Activated naive CD4-positive, alpha-beta T cell treated with anti-CD3 and anti-CD28 coated beads, Interleukin-2, amount 50 U/mL, for 72 hours (primary cell): ENCODE measurements around the gene NR1D2. TPM values are rescaled to one million over a fixed set of nuclear protein-coding genes. Genes with fewer than 3 reads are reported as not detected.
A peak's percentile ranks its signal among the peaks of the same experiment; 100 is the strongest.
"Not testable (repeated sequence)": the region's sequence is repeated elsewhere in the genome, so short reads cannot be mapped to it uniquely, and the experiment has no call there.

Experiments used
- ATAC-seq, 2 donors: fragments of 150-1000 bp; cut with Tn5 transposase; 2 replicates each; pipeline ENCODE4 v1.10.0; 2021; ENCODE audit warnings: mild to moderate bottlenecking in 2 of 2, moderate library complexity in 2 of 2
- DNase-seq, 2 donors: peaks; one replicate each; pipeline ENCODE4 v3.0.0; 2021 to 2022; ENCODE audit warnings: low spot score in 2 of 2
- H3K27ac Mint-ChIP-seq, 2 donors: one replicate each; pipeline ENCODE4 v1.8.0; 2022; ENCODE audit warnings: mild to moderate bottlenecking in 2 of 2, mixed read lengths in 2 of 2
- H3K36me3 Mint-ChIP-seq, 2 donors: one replicate each; pipeline ENCODE4 v1.8.0; 2022; ENCODE audit warnings: mixed read lengths in 2 of 2
- H3K9me3 Mint-ChIP-seq, 2 donors: one replicate each; pipeline ENCODE4 v1.8.0; 2022; ENCODE audit warnings: mixed read lengths in 2 of 2
- total RNA-seq, 2 donors: library from RNA; stranded (reverse); gene quantifications; one replicate each; pipeline ENCODE4 v1.2.3, GENCODE V29; 2022

The NR1D2 gene
- total RNA-seq: 10 to 100 TPM in 1 of 2 donors, 1 to 10 TPM in 1; 2.1 to 32.7 TPM

- Mint-ChIP-seq H3K9me3 (no peaks in the 10 kb centered on the region), H3K27ac (peak within 1 kb of the TSS; percentile 81 to 87), H3K36me3 (peaks cover 0 to 4% of the 10 kb centered on the region in 2 donors)
- peak; percentile 76 to 83 for DNase-seq
- peak; percentile 64 to 68 for ATAC-seq
Measured at GRCh38 chr3:23944861-23945662, at the start of gene NR1D2. Gene NR1D2 (plus strand): TSS chr3:23945286. CDS start chr3:23945579, 293 bp downstream.

- peak overlapping the region in 1 of 2 donors; percentile 17 for H3K27ac Mint-ChIP-seq
- peaks cover 22 to 30% of the 10 kb centered on the region in 2 donors for H3K36me3 Mint-ChIP-seq
- DNase-seq (no peak), ATAC-seq (no peak)
- no peaks in the 10 kb centered on the region for H3K9me3 Mint-ChIP-seq
Measured at GRCh38 chr3:23900744-23901143, 44.3 kb upstream of the NR1D2 start.

GRCh38 chr3:23904545-23904944 lies 40.5 kb upstream of the NR1D2 start:
- H3K9me3 Mint-ChIP-seq: no peaks in the 10 kb centered on the region

GRCh38 chr3:23909341-23909740 lies 35.7 kb upstream of the NR1D2 start:
- ATAC-seq (no peak), DNase-seq (no peak)
- H3K36me3 Mint-ChIP-seq: peaks cover 5 to 8% of the 10 kb centered on the region in 2 donors
- no peak overlapping the region for H3K27ac Mint-ChIP-seq
- no peaks in the 10 kb centered on the region for H3K9me3 Mint-ChIP-seq

More at GRCh38 chr3:23904545-23904944, 40.5 kb upstream of the NR1D2 start:
- no peak for ATAC-seq
- DNase-seq: no peak
- Mint-ChIP-seq H3K27ac (no peak overlapping the region), H3K36me3 (peaks cover 15 to 21% of the 10 kb centered on the region in 2 donors)

- H3K27ac Mint-ChIP-seq: no peak overlapping the region
- H3K36me3 Mint-ChIP-seq: peaks cover 0 to 10% of the 10 kb centered on the region in 2 donors
- DNase-seq: no peak
- no peaks in the 10 kb centered on the region for H3K9me3 Mint-ChIP-seq
- ATAC-seq: no peak
Measured at GRCh38 chr3:23911397-23911796, 33.7 kb upstream of the NR1D2 start.

GRCh38 chr3:23912335-23912734 lies 32.8 kb upstream of the NR1D2 start:
- H3K36me3 Mint-ChIP-seq: peaks cover 5 to 19% of the 10 kb centered on the region in 2 donors
- DNase-seq, ATAC-seq, H3K9me3 Mint-ChIP-seq, H3K27ac Mint-ChIP-seq: not testable (repeated sequence)

GRCh38 chr3:23913182-23913581 lies 31.9 kb upstream of the NR1D2 start:
- no peak for ATAC-seq
- DNase-seq: no peak
- Mint-ChIP-seq H3K36me3 (peaks cover 13 to 28% of the 10 kb centered on the region in 2 donors), H3K9me3 (no peaks in the 10 kb centered on the region), H3K27ac (no peak overlapping the region)

GRCh38 chr3:23913873-23914743 lies 31.0 kb upstream of the NR1D2 start:
- ATAC-seq (no peak), DNase-seq (no peak)
- no peaks in the 10 kb centered on the region for H3K9me3 Mint-ChIP-seq
- no peak overlapping the region for H3K27ac Mint-ChIP-seq
- H3K36me3 Mint-ChIP-seq: peaks cover 23 to 37% of the 10 kb centered on the region in 2 donors

- H3K9me3 Mint-ChIP-seq: no peaks in the 10 kb centered on the region
- H3K27ac Mint-ChIP-seq: peak overlapping the region in 1 of 2 donors; percentile 99
- peaks cover 38 to 39% of the 10 kb centered on the region in 2 donors for H3K36me3 Mint-ChIP-seq
- ATAC-seq (no peak), DNase-seq (no peak)
Measured at GRCh38 chr3:23915537-23916108, 29.5 kb upstream of the NR1D2 start.

GRCh38 chr3:23916152-23916885 lies 28.8 kb upstream of the NR1D2 start:
- Mint-ChIP-seq H3K9me3 (no peaks in the 10 kb centered on the region), H3K36me3 (peaks cover 39 to 45% of the 10 kb centered on the region in 2 donors), H3K27ac (peak overlapping the region; percentile 98 to 99)
- no peak for DNase-seq
- peak; percentile 55 to 56 for ATAC-seq

GRCh38 chr3:23916886-23917678 lies 28.0 kb upstream of the NR1D2 start, which contains the start of the genes NKIRAS1 and RPL15:
Gene NKIRAS1 (minus strand): TSS chr3:23916990. CDS start chr3:23910904, 6,086 bp downstream.
Gene RPL15 (plus strand): TSS chr3:23917132. CDS start chr3:23917860, 728 bp downstream.
- ATAC-seq (peak; percentile 94 to 96), DNase-seq (peak; percentile 95 to 97)
- Mint-ChIP-seq H3K36me3 (peaks cover 39 to 47% of the 10 kb centered on the region in 2 donors), H3K9me3 (no peaks in the 10 kb centered on the region), H3K27ac (peak within 1 kb of the TSS; percentile 98 to 99)

GRCh38 chr3:23917679-23918303 lies 27.3 kb upstream of the NR1D2 start:
- Mint-ChIP-seq H3K36me3 (peaks cover 39 to 47% of the 10 kb centered on the region in 2 donors), H3K27ac (peak overlapping the region; percentile 98 to 99)
- peak in 1 of 2 donors; percentile 65 for DNase-seq
- not testable (repeated sequence) for H3K9me3 Mint-ChIP-seq, ATAC-seq

- DNase-seq, H3K9me3 Mint-ChIP-seq, ATAC-seq: not testable (repeated sequence)
- H3K36me3 Mint-ChIP-seq: peaks cover 39 to 47% of the 10 kb centered on the region in 2 donors
- H3K27ac Mint-ChIP-seq: peak overlapping the region; percentile 98 to 99
Measured at GRCh38 chr3:23918331-23918730, 26.8 kb upstream of the NR1D2 start.

- no peak for ATAC-seq
- H3K36me3 Mint-ChIP-seq: peaks cover 39 to 47% of the 10 kb centered on the region in 2 donors
- H3K27ac Mint-ChIP-seq: peak overlapping the region; percentile 23 to 50
- DNase-seq: no peak
- H3K9me3 Mint-ChIP-seq: no peaks in the 10 kb centered on the region
Measured at GRCh38 chr3:23919628-23920027, 25.5 kb upstream of the NR1D2 start.
